Adrenal gland (tissue), 5 donors: ENCODE results near the gene VWA1.

Source experiments
- POLR2A ChIP-seq, 2 donors: fragments of 450-650 bp; IDR thresholded peaks; one replicate each; pipeline ENCODE4 v1.6.1; 2017; ENCODE audit warnings: antibody characterized with exemption in 2 of 2, mild to moderate bottlenecking in 2 of 2, moderate library complexity in 1 of 2
- TF ChIP-seq, protein P1 (sequence below), 6 experiments: fragments of 450-650 bp in 4 of 6; fragments of 200-600 bp in 2 of 6; sonication (generic) in 1 of 6; IDR thresholded peaks; 1 replicate in 5 of 6; 2 replicates in 1 of 6; pipeline versions ENCODE4 v1.5.1 to v1.8.0; 2016 to 2021; ENCODE audit warnings: antibody characterized with exemption in 6 of 6, mild to moderate bottlenecking in 2 of 6, moderate library complexity in 1 of 6
- donor health status: DM: no; HTN: no; CAD: no.

DNA sequence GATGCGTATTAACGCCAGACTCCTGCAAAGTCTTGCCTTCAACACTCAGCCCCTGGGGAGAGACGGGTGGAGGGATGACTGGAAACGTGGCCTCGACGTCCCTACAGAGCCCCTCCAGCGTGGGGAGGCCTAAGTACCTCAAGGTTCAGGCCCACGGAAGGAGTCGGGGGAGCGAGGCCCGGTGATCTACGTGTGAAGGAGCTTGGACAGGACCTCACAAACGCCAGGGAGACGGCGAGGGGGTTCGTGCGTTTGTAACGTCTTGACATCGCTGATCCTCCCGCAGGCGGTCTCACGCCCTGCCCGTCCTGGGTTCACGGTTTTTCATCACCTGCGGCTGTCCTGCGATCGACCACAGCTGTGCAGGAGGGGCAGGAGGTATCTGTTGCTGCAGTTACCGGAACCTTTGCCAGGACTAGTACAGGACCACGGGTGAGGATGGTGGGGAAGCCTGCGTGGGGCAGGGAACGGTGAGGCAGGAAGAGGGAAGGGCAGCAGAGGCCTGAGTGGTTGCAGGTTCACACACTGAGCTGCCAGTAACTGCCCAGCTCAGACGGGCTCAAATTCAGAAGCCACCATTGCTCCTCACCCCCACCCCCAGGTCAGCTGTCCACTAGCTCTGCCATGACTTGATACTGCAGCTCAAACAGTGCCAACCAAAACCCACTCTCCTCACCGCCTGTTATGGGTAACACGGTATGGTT, 35.5 kb upstream of the VWA1 start:
- TF ChIP-seq, protein P1, sequence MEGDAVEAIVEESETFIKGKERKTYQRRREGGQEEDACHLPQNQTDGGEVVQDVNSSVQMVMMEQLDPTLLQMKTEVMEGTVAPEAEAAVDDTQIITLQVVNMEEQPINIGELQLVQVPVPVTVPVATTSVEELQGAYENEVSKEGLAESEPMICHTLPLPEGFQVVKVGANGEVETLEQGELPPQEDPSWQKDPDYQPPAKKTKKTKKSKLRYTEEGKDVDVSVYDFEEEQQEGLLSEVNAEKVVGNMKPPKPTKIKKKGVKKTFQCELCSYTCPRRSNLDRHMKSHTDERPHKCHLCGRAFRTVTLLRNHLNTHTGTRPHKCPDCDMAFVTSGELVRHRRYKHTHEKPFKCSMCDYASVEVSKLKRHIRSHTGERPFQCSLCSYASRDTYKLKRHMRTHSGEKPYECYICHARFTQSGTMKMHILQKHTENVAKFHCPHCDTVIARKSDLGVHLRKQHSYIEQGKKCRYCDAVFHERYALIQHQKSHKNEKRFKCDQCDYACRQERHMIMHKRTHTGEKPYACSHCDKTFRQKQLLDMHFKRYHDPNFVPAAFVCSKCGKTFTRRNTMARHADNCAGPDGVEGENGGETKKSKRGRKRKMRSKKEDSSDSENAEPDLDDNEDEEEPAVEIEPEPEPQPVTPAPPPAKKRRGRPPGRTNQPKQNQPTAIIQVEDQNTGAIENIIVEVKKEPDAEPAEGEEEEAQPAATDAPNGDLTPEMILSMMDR (IDR thresholded peaks at IDR 0.05), result no peak
- TF ChIP-seq POLR2A (IDR thresholded peaks at IDR 0.05), result no peak
